ENCODE measurements around the gene CSN2. TPM values are rescaled to one million over a fixed set of nuclear protein-coding genes. Genes with fewer than 3 reads are reported as not detected.

CSN2 gene
- total and polyA plus RNA-seq, 8 donors: not detected

DNA sequence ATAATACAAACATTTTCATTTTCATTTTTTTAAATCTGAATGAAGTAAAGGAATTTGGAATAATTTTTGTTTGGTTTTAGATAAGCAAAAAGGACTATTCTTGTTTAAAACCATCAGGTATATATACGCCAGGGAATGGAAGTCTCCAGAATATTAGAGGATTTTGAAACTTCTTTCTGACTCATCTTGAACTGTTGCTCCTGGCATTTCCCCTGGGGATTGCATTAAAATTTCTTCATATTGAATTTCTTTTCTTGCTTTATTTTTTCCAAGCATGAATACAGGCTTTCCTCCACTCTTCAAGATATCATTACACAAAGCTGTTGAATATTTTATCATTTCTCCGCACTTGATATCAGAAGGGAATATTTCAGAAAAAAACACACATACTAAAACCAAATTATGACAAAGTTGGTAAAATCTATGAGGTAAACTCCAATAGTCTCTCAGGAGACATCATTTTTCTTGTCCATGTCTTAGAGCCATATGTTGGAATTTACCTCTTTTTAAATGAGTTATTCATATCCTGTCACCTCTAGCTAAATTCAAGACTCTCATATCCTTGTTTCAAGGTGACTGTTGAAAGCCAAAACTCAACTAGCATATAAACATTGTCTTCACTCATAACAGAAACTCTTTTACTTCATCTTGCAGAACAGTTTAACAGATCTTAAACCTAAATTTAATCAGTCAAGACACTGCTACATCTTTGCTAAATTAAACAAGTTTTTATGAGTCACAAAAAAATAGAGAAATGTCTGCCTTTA is 55.3 kb downstream of the CSN2 start:
- H3K9me3 ChIP-seq: no peaks in the 10 kb centered on the region
- intact Hi-C loops (cut with DNase I): no loop called here
- no peaks in the 10 kb centered on the region for H3K4me1 ChIP-seq
- no peak overlapping the region for H3K4me3 ChIP-seq
- DNase-seq (no peak), ATAC-seq (no peak)
- no peak overlapping the region for H3K27ac ChIP-seq
- no peaks in the 10 kb centered on the region for H3K27me3 ChIP-seq
- TF ChIP-seq, protein P1, sequence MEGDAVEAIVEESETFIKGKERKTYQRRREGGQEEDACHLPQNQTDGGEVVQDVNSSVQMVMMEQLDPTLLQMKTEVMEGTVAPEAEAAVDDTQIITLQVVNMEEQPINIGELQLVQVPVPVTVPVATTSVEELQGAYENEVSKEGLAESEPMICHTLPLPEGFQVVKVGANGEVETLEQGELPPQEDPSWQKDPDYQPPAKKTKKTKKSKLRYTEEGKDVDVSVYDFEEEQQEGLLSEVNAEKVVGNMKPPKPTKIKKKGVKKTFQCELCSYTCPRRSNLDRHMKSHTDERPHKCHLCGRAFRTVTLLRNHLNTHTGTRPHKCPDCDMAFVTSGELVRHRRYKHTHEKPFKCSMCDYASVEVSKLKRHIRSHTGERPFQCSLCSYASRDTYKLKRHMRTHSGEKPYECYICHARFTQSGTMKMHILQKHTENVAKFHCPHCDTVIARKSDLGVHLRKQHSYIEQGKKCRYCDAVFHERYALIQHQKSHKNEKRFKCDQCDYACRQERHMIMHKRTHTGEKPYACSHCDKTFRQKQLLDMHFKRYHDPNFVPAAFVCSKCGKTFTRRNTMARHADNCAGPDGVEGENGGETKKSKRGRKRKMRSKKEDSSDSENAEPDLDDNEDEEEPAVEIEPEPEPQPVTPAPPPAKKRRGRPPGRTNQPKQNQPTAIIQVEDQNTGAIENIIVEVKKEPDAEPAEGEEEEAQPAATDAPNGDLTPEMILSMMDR (IDR thresholded peaks at IDR 0.05): no peak
- no peaks in the 10 kb centered on the region for H3K36me3 ChIP-seq

DNA sequence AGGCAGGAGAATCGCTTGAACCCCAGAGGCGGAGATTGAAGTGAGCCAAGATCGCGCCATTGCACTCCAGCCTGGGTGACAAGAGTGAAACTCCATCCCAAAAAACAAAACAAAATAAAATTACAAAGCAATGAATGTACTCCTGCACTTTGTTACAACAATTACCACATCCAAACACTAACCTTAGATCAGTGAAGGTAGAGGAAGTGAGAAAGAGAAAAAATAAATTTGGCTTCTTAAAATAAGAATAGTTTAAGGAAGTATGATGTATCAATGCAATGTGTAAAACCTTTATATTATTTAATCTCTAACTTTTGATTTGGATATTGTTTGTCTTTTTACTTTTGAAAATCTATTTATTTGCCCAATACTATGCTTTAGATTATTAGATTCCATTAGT is 56.3 kb downstream of the CSN2 start:
- Histone ChIP-seq H3K27me3 (no peaks in the 10 kb centered on the region), H3K4me3 (no peak overlapping the region), H3K36me3 (no peaks in the 10 kb centered on the region), H3K4me1 (no peaks in the 10 kb centered on the region), H3K9me3 (no peaks in the 10 kb centered on the region), H3K27ac (no peak overlapping the region)
- ATAC-seq (no peak), DNase-seq (no peak)
- TF ChIP-seq, protein P1 (IDR thresholded peaks at IDR 0.05): no peak
- intact Hi-C loops (cut with DNase I): no loop called here

DNA sequence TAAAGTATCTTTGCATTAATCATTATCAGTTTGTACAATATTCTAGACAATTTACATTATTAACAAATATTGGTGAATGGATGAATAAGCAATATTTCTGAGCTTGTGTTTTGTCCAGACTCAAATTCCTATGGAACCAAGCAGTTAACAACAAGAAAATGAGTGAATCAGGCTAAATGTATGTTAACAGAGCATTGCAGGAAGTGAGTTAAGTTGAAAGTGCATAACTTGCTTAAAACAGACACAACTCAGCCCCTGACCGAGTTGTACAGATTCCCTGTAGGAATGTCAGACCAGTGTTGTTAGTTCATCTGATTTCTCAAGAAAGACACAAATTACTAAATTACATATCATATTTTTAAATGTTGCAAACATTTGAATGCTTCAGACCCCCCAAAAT is 58.4 kb downstream of the CSN2 start:
- H3K36me3 ChIP-seq: no peaks in the 10 kb centered on the region
- no peak for ATAC-seq
- no peaks in the 10 kb centered on the region for H3K4me1 ChIP-seq
- H3K27ac ChIP-seq: no peak overlapping the region
- no peak overlapping the region for H3K4me3 ChIP-seq
- H3K27me3 ChIP-seq: no peaks in the 10 kb centered on the region
- TF ChIP-seq, protein P1 (IDR thresholded peaks at IDR 0.05): no peak
- no peaks in the 10 kb centered on the region for H3K9me3 ChIP-seq
- intact Hi-C loops (cut with DNase I): no loop called here
- DNase-seq: no peak

Other genes starting within 250 kb of the CSN2 start
- gene SULT1B1, start 205.1 kb downstream of the CSN2 start, total RNA-seq: 10 to 100 TPM in 1 of 2 donors, 1 to 10 TPM in 1; 6.7 to 25.0 TPM
- 1 to 10 TPM; 1.0 to 2.7 (median 2.2) TPM for gene SULT1B1, start 205.1 kb downstream of the CSN2 start, polyA plus RNA-seq (ENCODE audit: insufficient read length in 6 of 6)
- 10 to 100 TPM in 1 of 2 donors, 1 to 10 TPM in 1; 7.7 to 12.0 TPM for gene SULT1E1, start 105.6 kb downstream of the CSN2 start, total RNA-seq
- 100 to 1,000 TPM; 179 to 311 (median 229) TPM for gene SULT1E1, start 105.6 kb downstream of the CSN2 start, polyA plus RNA-seq (ENCODE audit: insufficient read length in 6 of 6)
- gene CSN1S1, start 34.7 kb downstream of the CSN2 start, total RNA-seq: not detected
- gene CSN1S1, start 34.7 kb downstream of the CSN2 start, polyA plus RNA-seq (ENCODE audit: insufficient read length in 6 of 6): not detected
- not detected for gene STATH, start 30.2 kb upstream of the CSN2 start, total RNA-seq
- gene STATH, start 30.2 kb upstream of the CSN2 start, polyA plus RNA-seq (ENCODE audit: insufficient read length in 6 of 6): not detected
- not detected for gene HTN3, start 62.7 kb upstream of the CSN2 start, total RNA-seq
- not detected for gene HTN3, start 62.7 kb upstream of the CSN2 start, polyA plus RNA-seq (ENCODE audit: insufficient read length in 6 of 6)
- not detected for gene HTN1, start 84.7 kb upstream of the CSN2 start, total RNA-seq
- under 1 TPM in 3 of 6 donors, not detected in 3; 0.05 to 0.06 (median 0.06) TPM for gene HTN1, start 84.7 kb upstream of the CSN2 start, polyA plus RNA-seq (ENCODE audit: insufficient read length in 6 of 6)
- gene PRR27, start 188.5 kb upstream of the CSN2 start, total RNA-seq: not detected
- under 1 TPM; 0.03 to 0.18 (median 0.12) TPM for gene PRR27, start 188.5 kb upstream of the CSN2 start, polyA plus RNA-seq (ENCODE audit: insufficient read length in 6 of 6)
- 1 to 10 TPM; 3.5 to 5.0 TPM for gene ODAM, start 230.0 kb upstream of the CSN2 start, total RNA-seq
- gene ODAM, start 230.0 kb upstream of the CSN2 start, polyA plus RNA-seq (ENCODE audit: insufficient read length in 6 of 6): 10 to 100 TPM; 11.3 to 19.7 (median 16.0) TPM